ENCODE measurements around the gene C5AR2. TPM values are rescaled to one million over a fixed set of nuclear protein-coding genes. Genes with fewer than 3 reads are reported as not detected.

The C5AR2 gene
- total RNA-seq, 1 donor from 2014 or later, result 18.3 TPM

- H3K36me3 ChIP-seq, result peaks cover 14 to 15% of the 10 kb centered on the region in 2 donors
- no peaks in the 10 kb centered on the region for H3K9me3 ChIP-seq
- peaks cover 0 to 12% of the 10 kb centered on the region in 2 donors for H3K4me1 ChIP-seq
- TF ChIP-seq CTCF (IDR thresholded peaks at IDR 0.05), result peak; percentile 98 to 99 (median 98)
- H3K4me3 ChIP-seq, result peak within 1 kb of the TSS; percentile 80 to 90
- no peaks in the 10 kb centered on the region for H3K27me3 ChIP-seq
- H3K27ac ChIP-seq, result peak within 1 kb of the TSS; percentile 66 to 67
- intact Hi-C loops (cut with DNase I), result loop anchor here (2.0 kb wide), 1 partner anchor 44 kb away; no protein-coding TSS in a partner anchor
- peak; percentile 94 to 99 for DNase-seq (ENCODE audit: low spot score in 2 of 2)
These were observed 17.1 kb downstream of the C5AR2 start, which contains the start of gene DHX34 for GRCh38 chr19:47348819-47349795. Gene DHX34 (plus strand): TSS chr19:47349315. CDS start chr19:47353031, 3,716 bp downstream.

- no peak for TF ChIP-seq CTCF (IDR thresholded peaks at IDR 0.05)
- H3K27ac ChIP-seq, result no peak overlapping the region
- peaks cover 0 to 12% of the 10 kb centered on the region in 2 donors for H3K4me1 ChIP-seq
- no peak overlapping the region for H3K4me3 ChIP-seq
- intact Hi-C loops (cut with DNase I), result no loop called here
- no peak for DNase-seq (ENCODE audit: low spot score in 2 of 2)
- H3K36me3 ChIP-seq, result peaks cover 21 to 31% of the 10 kb centered on the region in 2 donors
- H3K27me3 ChIP-seq, result no peaks in the 10 kb centered on the region
- H3K9me3 ChIP-seq, result no peaks in the 10 kb centered on the region
These were observed 18.7 kb downstream of the C5AR2 start for GRCh38 chr19:47350630-47351029.

GRCh38 chr19:47351548-47351947 lies 19.6 kb downstream of the C5AR2 start:
- intact Hi-C loops (cut with DNase I), result no loop called here

GRCh38 chr19:47352095-47352494 lies 20.1 kb downstream of the C5AR2 start:
- Histone ChIP-seq H3K27ac (no peak overlapping the region), H3K9me3 (no peaks in the 10 kb centered on the region), H3K4me3 (no peak overlapping the region), H3K4me1 (peaks cover 0 to 12% of the 10 kb centered on the region in 2 donors), H3K27me3 (no peaks in the 10 kb centered on the region), H3K36me3 (peaks cover 36 to 45% of the 10 kb centered on the region in 2 donors)
- intact Hi-C loops (cut with DNase I), result no loop called here
- no peak for TF ChIP-seq CTCF (IDR thresholded peaks at IDR 0.05)
- no peak for DNase-seq (ENCODE audit: low spot score in 2 of 2)

More at GRCh38 chr19:47351548-47351947, 19.6 kb downstream of the C5AR2 start:
- H3K36me3 ChIP-seq, result peaks cover 30 to 40% of the 10 kb centered on the region in 2 donors
- no peak for DNase-seq (ENCODE audit: low spot score in 2 of 2)
- H3K27me3 ChIP-seq, result no peaks in the 10 kb centered on the region
- H3K27ac ChIP-seq, result no peak overlapping the region
- peaks cover 0 to 12% of the 10 kb centered on the region in 2 donors for H3K4me1 ChIP-seq
- H3K4me3 ChIP-seq, result no peak overlapping the region
- no peaks in the 10 kb centered on the region for H3K9me3 ChIP-seq
- no peak for TF ChIP-seq CTCF (IDR thresholded peaks at IDR 0.05)

GRCh38 chr19:47353307-47353712 lies 21.3 kb downstream of the C5AR2 start:
- DNase-seq (ENCODE audit: low spot score in 2 of 2), result no peak
- no peaks in the 10 kb centered on the region for H3K27me3 ChIP-seq
- H3K36me3 ChIP-seq, result peaks cover 48 to 57% of the 10 kb centered on the region in 2 donors
- TF ChIP-seq CTCF (IDR thresholded peaks at IDR 0.05), result no peak
- no peak overlapping the region for H3K4me3 ChIP-seq
- intact Hi-C loops (cut with DNase I), result no loop called here
- no peak overlapping the region for H3K27ac ChIP-seq
- peaks cover 0 to 12% of the 10 kb centered on the region in 2 donors for H3K4me1 ChIP-seq
- H3K9me3 ChIP-seq, result no peaks in the 10 kb centered on the region

Measured in ascending aorta (tissue), 2 donors.